BJ (cell line): Measurements from ENCODE around the gene PTGIS. TPM values are rescaled to one million over a fixed set of nuclear protein-coding genes. Genes with fewer than 3 reads are reported as not detected.

ENCODE experiments used
- CTCF ChIA-PET: fragments of 350-600 bp; formaldehyde crosslinking; extraction: SDS; loops from one replicate; lab custom pipeline; 2021; ENCODE audit warnings: antibody characterized with exemption, inconsistent platforms; lab: Yijun Ruan, JAX
- POLR2A ChIA-PET: fragments of 300-600 bp; sonication (Branson Sonifier 250); formaldehyde crosslinking; extraction: SDS; loops from one replicate; lab custom pipeline; 2021; ENCODE audit warnings: antibody characterized with exemption; lab: Charles Lee
- DNase-seq: peaks from one replicate; pipeline ENCODE4 v3.0.0-alpha.2; 2011; ENCODE audit warnings: low read depth
- H3K27me3 ChIP-seq: 2 replicates; pipeline ENCODE4 v1.6.0; 2011; ENCODE audit warnings: low read length; ENCODE audit not compliant: control insufficient read depth, insufficient read depth
- H3K36me3 ChIP-seq: 2 replicates; pipeline ENCODE4 v1.5.1; 2011; ENCODE audit warnings: low read length; ENCODE audit not compliant: control insufficient read depth, insufficient read depth
- H3K4me3 ChIP-seq: 2 replicates; pipeline ENCODE4 v1.5.1; 2011; ENCODE audit warnings: low read depth, mild to moderate bottlenecking, control low read depth, low read length
- CTCF ChIP-seq: IDR thresholded peaks from 2 replicates; pipeline ENCODE4 v1.5.1; 2011; ENCODE audit warnings: low read depth, mild to moderate bottlenecking, control low read depth, inconsistent platforms, low read length, moderate library complexity; ENCODE audit not compliant: insufficient read depth
- polyA plus RNA-seq: library from polyadenylated mRNA; depleted of rRNA; stranded (reverse); fragments of >200 nt; gene quantifications from 2 replicates; pipeline ENCODE4 v1.2.3, GENCODE V29; 2011

The PTGIS gene
- polyA plus RNA-seq, 1 experiment = 39.0 TPM

- POLR2A ChIA-PET = interaction anchor here (0.6 kb wide), 1 partner anchor 287 kb away, joined by 4 read pairs; no protein-coding TSS in a partner anchor
- H3K27me3 ChIP-seq = no peaks in the 10 kb centered on the region
- CTCF ChIA-PET = interaction anchor here (0.7 to 2.0 kb wide), 6 partner anchors 10 to 37 kb away, joined by 3 to 8 read pairs (median 4); no protein-coding TSS in a partner anchor
These were observed 11.3 kb upstream of the PTGIS start for GRCh38 chr20:49579195-49579594.

GRCh38 chr20:49578436-49578835 lies 10.5 kb upstream of the PTGIS start:
- Histone ChIP-seq H3K4me3 (no peak overlapping the region), H3K27me3 (no peaks in the 10 kb centered on the region), H3K36me3 (no peaks in the 10 kb centered on the region)
- ChIA-PET CTCF (interaction anchor here (1.2 kb wide), 1 partner anchor 17 kb away, joined by 4 read pairs; no protein-coding TSS in a partner anchor), POLR2A (no interaction called here)
- no peak for TF ChIP-seq CTCF
- DNase-seq = no peak

More at GRCh38 chr20:49579195-49579594, 11.3 kb upstream of the PTGIS start:
- DNase-seq = no peak
- TF ChIP-seq CTCF = no peak
- Histone ChIP-seq H3K36me3 (no peaks in the 10 kb centered on the region), H3K4me3 (no peak overlapping the region)

GRCh38 chr20:49575551-49576060 lies 7.7 kb upstream of the PTGIS start:
- POLR2A ChIA-PET = interaction anchor here (0.6 kb wide), 2 partner anchors 8 to 12 kb away, joined by 4 to 8 read pairs; no protein-coding TSS in a partner anchor
- no peak for DNase-seq
- CTCF ChIA-PET = interaction anchor here (0.6 to 2.5 kb wide), 2 partner anchors 33 to 359 kb away, joined by 3 to 10 read pairs; no protein-coding TSS in a partner anchor
- Histone ChIP-seq H3K27me3 (no peaks in the 10 kb centered on the region; the same call in 1 of the 2 replicates), H3K4me3 (no peak overlapping the region), H3K36me3 (no peaks in the 10 kb centered on the region)
- no peak for TF ChIP-seq CTCF

GRCh38 chr20:49573900-49574416 lies 6.0 kb upstream of the PTGIS start:
- ChIA-PET CTCF (no interaction called here), POLR2A (no interaction called here)
- TF ChIP-seq CTCF = no peak
- H3K27me3 ChIP-seq = peaks cover under 1% of the 10 kb centered on the region
- H3K4me3 ChIP-seq = no peak overlapping the region
- H3K36me3 ChIP-seq = no peaks in the 10 kb centered on the region
- DNase-seq = no peak

- no peak for TF ChIP-seq CTCF
- Histone ChIP-seq H3K36me3 (no peaks in the 10 kb centered on the region), H3K4me3 (no peak overlapping the region), H3K27me3 (peaks cover 6% of the 10 kb centered on the region)
- DNase-seq = no peak
- CTCF ChIA-PET = no interaction called here
- POLR2A ChIA-PET = no interaction called here
These were observed 4.9 kb upstream of the PTGIS start for GRCh38 chr20:49572857-49573256.
